Kidney (tissue), 14 donors: ENCODE results near the gene FOXL1. TPM values are rescaled to one million over a fixed set of nuclear protein-coding genes. Genes with fewer than 3 reads are reported as not detected.
A peak's percentile ranks its signal among the peaks of the same experiment; 100 is the strongest.

ENCODE experiments used
- DNase-seq, 5 donors: peaks; one replicate each; pipeline ENCODE4 v3.0.0-alpha.2; 2013 to 2020
- FAIRE-seq: peaks from 2 replicates; lab custom pipeline; 2012; peaks lifted over from hg19 to GRCh38; lab: Jason Lieb, UNC
- H3K27ac ChIP-seq, 2 donors: one replicate each; pipeline ENCODE4 v1.7.0; 2013; ENCODE audit warnings: low read depth in 2 of 2, low read length in 2 of 2, inconsistent platforms in 1 of 2
- H3K27me3 ChIP-seq: one replicate; pipeline ENCODE4 v1.7.1; 2013; ENCODE audit warnings: low read length, inconsistent platforms; ENCODE audit not compliant: control insufficient read depth, insufficient read depth
- H3K36me3 ChIP-seq, 3 donors: one replicate each; pipeline versions ENCODE4 v1.7.0 to v1.7.1; 2013; ENCODE audit warnings: low read length in 3 of 3, control low read depth in 1 of 3, inconsistent platforms in 1 of 3; ENCODE audit not compliant: insufficient read depth in 3 of 3, control insufficient read depth in 2 of 3
- H3K4me1 ChIP-seq, 3 donors: one replicate each; pipeline versions ENCODE4 v1.7.0 to v1.7.1; 2013; ENCODE audit warnings: low read length in 3 of 3, inconsistent platforms in 1 of 3, low read depth in 1 of 3; ENCODE audit not compliant: control insufficient read depth in 2 of 3, insufficient read depth in 2 of 3
- H3K4me3 ChIP-seq, 3 donors: one replicate each; pipeline versions ENCODE4 v1.7.0 to v1.8.1; 2013; ENCODE audit warnings: low read length in 3 of 3, control low read depth in 1 of 3, inconsistent platforms in 1 of 3
- H3K9ac ChIP-seq, 3 donors: one replicate each; pipeline versions ENCODE4 v1.7.0 to v1.7.1; 2013; ENCODE audit warnings: low read length in 3 of 3, control low read depth in 1 of 3, inconsistent platforms in 1 of 3
- H3K9me3 ChIP-seq, 3 donors: one replicate each; pipeline versions ENCODE4 v1.7.0 to v1.7.1; 2013; ENCODE audit warnings: low read length in 3 of 3, control low read depth in 1 of 3, inconsistent platforms in 1 of 3; ENCODE audit not compliant: control insufficient read depth in 2 of 3, insufficient read depth in 1 of 3
- CTCF ChIP-seq: IDR thresholded peaks from 3 replicates; pipeline ENCODE4 v1.5.1; 2012; ENCODE audit warnings: mild to moderate bottlenecking, moderate library complexity, borderline replicate concordance; ENCODE audit not compliant: insufficient read depth; ENCODE audit errors: extremely low read depth
- intact Hi-C: fragments of 100-400 bp; cut with DNase I; formaldehyde crosslinking; loops from one replicate; pipeline ENCODE4 v1.11.1; 2022
- polyA plus RNA-seq: library from polyadenylated mRNA; stranded (reverse); fragments of 350-450 nt; fragmentation: Illumina TruSeq; extraction: RNeasy Lipid Tissue Mini Kit (QIAGEN cat#74804); gene quantifications from one replicate; pipeline ENCODE4 v1.2.3, GENCODE V29; 2014; ENCODE audit warnings: low read depth, low replicate concordance; ENCODE audit not compliant: insufficient read depth
- total RNA-seq: library from RNA; stranded (reverse); fragmentation: NEBNext Ultra II Directional; extraction: Animal tissue kit (Norgen Biotek cat#: 25700); gene quantifications from one replicate; pipeline ENCODE4 v1.2.1, GENCODE V29; 2021
- donor health status: control.
- donor health status: control.
- donor health status: control.
- donor health status: control.
- donor health status: control.
- donor health status: DM: yes; HTN: yes; CAD: no.
- donor health status: Normal renal cell carcinoma (clear cell type).

The FOXL1 gene
- total and polyA plus RNA-seq, 2 donors from 2014 or later: 0.52 to 2.0 TPM

DNA sequence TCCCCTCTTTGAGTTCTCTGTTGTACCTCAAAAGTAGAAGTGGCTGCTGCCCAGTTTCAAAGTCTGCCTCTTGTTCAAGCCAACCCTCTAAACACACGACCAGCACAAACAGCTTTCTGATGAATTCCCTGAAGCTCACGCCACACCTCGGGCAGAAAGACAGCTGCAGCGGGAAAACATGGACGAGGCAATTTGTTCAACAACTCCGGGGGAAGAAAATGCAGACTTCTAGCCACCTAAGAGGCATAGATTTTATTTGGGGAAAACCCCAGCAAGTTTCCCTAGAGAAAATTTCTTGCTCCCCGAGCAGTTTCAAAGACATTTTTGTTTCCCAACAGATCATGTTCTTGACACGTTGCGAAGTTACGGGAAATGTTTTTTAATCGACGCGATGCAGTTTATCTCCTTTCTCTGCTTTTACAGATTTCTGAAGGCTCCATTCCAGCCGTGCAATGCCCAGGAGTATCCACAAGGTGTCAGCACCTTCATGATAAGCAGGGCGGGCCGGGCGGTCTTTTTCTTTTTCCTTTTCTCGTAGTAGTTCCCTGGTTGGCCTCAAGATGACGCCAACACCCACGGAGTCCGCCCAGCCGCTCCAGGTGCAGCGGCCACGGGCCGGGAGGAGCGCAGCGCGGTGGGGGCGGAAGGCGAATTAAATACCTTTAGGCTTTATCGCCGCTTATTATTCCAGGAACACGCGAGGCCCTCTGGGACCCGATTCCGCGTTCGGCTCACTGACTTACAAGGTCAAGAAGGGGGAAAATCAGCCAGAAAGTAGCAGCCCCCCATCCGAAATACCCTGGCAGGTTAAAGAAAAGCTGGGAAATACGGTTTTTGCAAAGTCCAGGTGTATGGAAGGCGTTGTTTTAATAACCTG lies 14.6 kb upstream of the FOXL1 start:
- H3K4me3 ChIP-seq: peak overlapping the region; percentile 40 to 42 (median 42)
- H3K36me3 ChIP-seq: no peaks in the 10 kb centered on the region
- TF ChIP-seq CTCF: peak; percentile 99
- H3K27ac ChIP-seq: peak overlapping the region in 1 of 2 donors; percentile 76
- H3K9me3 ChIP-seq: no peaks in the 10 kb centered on the region
- DNase-seq (peak; percentile 93 to 96 (median 95)), FAIRE-seq (peak; percentile 76)
- peaks cover 6% of the 10 kb centered on the region for H3K27me3 ChIP-seq
- peak overlapping the region in 1 of 3 donors; percentile 45 for H3K9ac ChIP-seq
- peaks cover 0 to 5% (median 0%) of the 10 kb centered on the region in 3 donors for H3K4me1 ChIP-seq
- intact Hi-C loops: loop anchor here (10.0 kb wide), 1 partner anchor 721 kb away; no protein-coding TSS in a partner anchor

GRCh38 chr16:86565181-86565631 lies 13.1 kb upstream of the FOXL1 start:
- no peak for TF ChIP-seq CTCF
- H3K9me3 ChIP-seq: no peaks in the 10 kb centered on the region
- peak overlapping the region in 2 of 3 donors; percentile 45 to 48 for H3K9ac ChIP-seq
- FAIRE-seq (no peak), DNase-seq (peak in 2 of 5 donors; percentile 52 to 55)
- H3K4me3 ChIP-seq: peak overlapping the region; percentile 3 to 55 (median 52)
- peaks cover 8% of the 10 kb centered on the region for H3K27me3 ChIP-seq
- peaks cover 0 to 5% (median 0%) of the 10 kb centered on the region in 3 donors for H3K4me1 ChIP-seq
- H3K27ac ChIP-seq: peak overlapping the region; percentile 67 to 76
- H3K36me3 ChIP-seq: no peaks in the 10 kb centered on the region
- intact Hi-C loops: loop anchor here (5.0 to 10.0 kb wide), 2 partner anchors 497 to 720 kb away; no protein-coding TSS in a partner anchor

DNA sequence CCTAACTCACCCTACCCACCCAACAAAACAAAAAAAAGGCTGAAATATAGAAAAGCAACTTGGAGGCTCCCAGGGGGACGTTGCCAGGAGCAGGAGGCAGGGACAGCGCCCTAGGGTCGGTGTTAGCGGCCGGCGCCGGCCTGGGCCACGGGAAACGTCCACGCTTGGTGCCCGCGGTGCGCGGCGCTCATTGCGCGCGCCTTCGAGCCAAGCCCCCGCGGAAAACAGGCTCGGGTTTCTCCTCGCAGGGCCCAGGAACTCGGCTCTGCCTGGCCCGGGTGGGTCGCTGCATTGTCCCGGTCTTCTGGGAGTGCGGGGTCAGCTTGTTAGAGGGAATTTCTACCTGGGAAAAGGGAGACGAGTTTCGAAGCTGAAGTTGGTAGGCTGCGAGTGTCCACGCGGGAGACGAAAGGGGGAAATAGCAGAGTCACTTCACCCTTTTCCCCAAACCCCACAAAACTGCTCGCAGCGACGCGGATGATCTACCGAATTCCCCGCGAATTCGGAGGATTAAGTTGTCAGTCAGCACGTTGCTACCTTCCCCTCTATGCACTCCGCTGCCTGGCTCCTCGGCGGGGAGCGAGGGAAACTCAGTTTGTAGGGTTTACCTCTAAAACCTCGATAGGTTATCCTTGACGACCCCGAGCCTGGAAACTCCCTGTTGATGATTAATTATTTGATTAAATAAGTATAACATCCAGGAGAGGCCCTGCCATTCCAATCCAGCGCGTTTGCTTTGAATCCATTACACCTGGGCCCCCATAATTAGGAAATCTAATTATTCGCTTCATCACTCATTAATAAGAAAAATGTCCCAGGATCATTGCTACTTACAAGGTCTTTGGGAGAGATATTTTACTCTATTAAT lies 12.5 kb upstream of the FOXL1 start:
- intact Hi-C loops: loop anchor here (5.0 to 10.0 kb wide), 2 partner anchors 496 to 719 kb away; no protein-coding TSS in a partner anchor
- H3K4me3 ChIP-seq: peak overlapping the region; percentile 29 to 72 (median 52)
- H3K4me1 ChIP-seq: peaks cover 0 to 5% (median 0%) of the 10 kb centered on the region in 3 donors
- peak overlapping the region; percentile 57 to 69 (median 58) for H3K9ac ChIP-seq
- DNase-seq: peak in 2 of 5 donors; percentile 69 to 73
- H3K36me3 ChIP-seq: no peaks in the 10 kb centered on the region
- H3K27ac ChIP-seq: peak overlapping the region; percentile 67 to 76
- peaks cover 8% of the 10 kb centered on the region for H3K27me3 ChIP-seq
- FAIRE-seq: no peak
- TF ChIP-seq CTCF: no peak
- no peaks in the 10 kb centered on the region for H3K9me3 ChIP-seq
